Inferior parietal cortex (tissue), 1 donor: ENCODE measurements around the gene CDC42BPG.
"Not testable (repeated sequence)": the region's sequence is repeated elsewhere in the genome, so short reads cannot be mapped to it uniquely, and the experiment has no call there.

ENCODE experiments used
- DNase-seq: peaks from one replicate; pipeline ENCODE4 v3.0.0-alpha.2; 2016; ENCODE audit errors: extremely low spot score

The CDC42BPG gene

DNA sequence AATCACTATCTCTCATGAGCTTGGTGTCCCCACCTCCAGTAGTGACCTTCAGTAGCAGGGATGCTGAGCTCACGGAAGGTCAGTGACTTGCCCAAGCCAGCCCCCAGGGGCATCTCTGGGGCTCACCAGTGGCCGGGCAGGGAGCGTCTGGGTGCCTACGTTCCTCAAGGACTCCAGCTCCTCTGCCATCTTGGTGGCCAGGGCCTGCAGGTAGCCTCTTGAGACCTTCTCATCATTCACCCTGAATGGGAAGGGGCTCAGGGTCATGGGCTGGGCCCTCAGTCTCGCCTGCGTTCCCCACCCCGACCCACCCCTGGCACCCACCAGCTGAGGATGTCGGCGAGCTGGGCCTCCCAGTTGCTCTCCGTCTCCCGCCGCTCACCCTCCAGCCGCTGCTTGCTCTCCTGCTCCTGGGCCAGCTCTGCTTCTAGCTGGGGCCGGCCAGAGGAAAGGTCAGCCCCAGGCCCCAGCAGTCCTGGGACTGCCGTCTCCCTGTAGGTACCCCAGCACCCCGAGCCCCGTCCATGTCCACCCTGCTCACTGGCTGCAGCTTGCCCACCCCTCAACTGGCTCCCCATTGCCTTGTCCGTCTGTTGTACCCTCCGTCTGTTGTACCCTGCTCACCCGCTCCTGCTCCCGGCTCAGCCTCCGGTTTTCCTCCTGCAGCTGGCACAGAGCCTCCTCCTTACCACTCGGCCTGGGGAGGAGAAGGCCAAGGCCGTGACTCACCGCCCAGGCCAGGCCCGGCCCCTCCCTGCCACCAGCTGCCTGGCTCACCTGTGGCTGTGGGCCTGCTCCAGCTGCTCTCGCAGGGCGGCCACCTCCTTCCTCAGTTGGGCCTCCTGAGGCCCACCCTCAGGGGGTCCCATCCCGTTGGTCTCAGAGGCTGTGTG is 9.5 kb downstream of the CDC42BPG start:
- DNase-seq: no peak

DNA sequence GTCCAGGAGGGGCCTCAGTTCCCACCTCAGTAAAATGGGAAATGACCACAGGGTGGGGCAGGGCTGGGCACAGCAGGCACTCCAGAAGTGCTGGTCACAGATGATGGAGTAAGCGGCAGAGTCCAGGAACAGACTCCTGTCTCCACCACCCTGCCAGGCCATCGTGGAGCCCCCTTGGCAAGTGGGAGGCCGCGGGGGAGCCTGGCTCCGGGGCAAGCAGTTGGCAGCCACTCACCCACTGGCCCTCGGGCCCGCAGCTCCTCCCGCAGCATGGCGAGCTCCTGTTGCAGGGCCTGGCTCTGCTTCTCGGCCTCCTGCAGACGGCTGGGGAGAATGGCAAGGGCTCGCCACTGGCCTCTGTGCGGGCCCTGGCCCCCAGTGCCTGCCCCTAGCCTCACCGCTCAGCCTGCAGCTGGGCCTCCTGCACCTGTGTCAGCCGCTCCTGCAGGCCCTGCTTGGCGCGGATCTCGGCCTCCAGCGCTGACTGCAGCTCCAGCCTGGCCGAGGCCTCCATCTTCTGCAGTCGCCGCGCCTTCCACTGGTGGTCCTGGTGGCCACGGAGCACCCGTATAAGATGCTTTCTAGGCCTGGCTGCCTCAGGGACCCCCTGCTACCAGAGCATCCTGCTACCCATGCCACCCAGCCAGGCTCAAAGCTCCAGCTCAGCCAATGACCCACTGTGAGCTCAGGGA is 10.3 kb downstream of the CDC42BPG start:
- no peak for DNase-seq

DNA sequence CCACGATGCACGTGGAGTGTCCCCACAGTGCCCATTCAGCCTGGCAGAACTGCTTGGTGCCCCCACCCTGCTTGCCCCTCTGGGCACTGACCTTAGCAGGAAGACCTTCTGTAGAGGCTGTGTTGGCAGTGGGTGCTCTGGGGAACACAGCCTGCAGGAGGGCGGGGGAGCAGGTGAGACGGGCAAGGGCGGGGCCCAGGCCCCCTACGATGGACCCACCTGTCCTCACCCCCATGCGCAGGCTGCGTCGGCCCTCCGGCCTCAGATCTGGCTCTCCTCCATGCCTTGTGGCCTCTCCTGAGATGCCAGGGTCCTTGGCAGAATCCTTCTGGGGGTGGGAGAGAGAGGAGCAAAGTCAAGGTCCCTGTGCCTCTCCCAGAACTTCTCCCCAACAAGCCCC is 10.9 kb downstream of the CDC42BPG start:
- no peak for DNase-seq

DNA sequence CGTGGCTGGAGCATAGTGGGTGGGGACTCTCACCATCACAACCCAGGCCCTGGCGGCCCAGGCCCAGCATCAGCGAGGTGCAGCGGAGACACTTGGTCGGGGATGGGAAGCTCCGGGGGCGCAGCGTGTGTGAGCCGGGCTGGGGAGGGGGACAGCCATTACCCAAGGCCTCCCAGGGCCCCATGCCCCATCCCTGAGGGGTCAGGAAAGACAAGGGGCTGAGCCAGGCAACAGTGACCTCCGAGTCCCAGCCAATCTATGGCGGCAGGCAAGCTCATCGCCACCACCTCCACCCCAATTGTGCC is 11.3 kb downstream of the CDC42BPG start:
- no peak for DNase-seq

DNA sequence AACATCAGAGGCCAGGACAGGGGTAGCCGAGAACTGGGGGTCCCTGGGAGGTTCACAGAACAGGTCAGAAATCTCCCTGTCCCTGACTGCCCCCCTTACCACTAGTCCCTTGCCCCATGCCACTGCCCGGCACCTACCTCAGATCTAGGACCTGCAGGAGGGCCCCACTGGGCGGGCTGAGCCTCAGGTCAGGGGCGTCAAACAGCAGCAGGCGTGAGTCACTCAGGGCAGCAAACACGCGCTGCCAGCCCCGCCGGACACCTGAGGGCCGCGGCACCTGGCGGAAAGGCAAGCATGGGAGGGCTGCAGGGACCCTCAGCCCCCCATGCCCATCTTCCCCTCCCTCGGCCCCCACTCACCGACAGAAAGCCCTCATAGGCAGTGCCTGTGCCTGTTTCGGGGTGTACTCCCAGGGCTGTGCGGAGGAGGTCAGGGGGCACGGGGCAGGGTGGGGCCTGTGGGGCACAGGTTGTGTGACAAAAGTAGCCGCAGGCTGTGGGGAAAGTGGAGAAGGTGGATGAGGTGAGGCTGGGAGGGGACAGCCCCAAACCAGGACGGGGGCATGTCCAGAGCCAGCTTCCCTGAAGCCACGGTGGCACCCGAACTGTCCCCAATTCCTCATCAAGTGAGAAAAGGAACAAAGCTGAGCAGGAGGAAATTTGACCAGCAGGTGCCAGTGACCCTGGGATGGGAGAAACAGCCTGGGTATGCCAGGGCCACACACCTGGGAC is 11.8 kb downstream of the CDC42BPG start:
- no peak for DNase-seq

DNA sequence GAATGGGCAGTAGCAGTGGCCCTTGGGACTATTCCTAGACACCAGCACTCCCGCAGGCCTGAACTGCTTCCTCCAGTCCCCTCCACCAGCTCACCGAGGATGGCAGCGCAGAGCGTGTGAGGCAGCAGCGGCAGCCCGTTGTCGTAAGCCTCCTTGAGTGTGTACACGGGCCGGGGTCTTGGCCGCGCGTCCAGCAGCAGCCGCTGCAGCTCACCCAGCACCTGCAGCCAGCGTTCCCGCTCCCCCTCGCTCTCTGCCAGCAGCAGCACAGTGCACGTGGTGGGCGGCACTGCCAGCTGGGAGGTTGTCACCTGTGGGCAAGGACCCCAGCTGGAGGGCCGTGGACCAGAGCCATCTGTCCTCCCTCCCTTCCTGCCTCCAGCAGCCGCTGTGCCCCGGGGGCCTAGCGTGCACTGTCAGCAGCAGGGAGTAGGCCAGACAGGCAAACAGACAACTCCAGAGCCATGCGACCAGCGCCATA is 13.0 kb downstream of the CDC42BPG start:
- DNase-seq: no peak

DNA sequence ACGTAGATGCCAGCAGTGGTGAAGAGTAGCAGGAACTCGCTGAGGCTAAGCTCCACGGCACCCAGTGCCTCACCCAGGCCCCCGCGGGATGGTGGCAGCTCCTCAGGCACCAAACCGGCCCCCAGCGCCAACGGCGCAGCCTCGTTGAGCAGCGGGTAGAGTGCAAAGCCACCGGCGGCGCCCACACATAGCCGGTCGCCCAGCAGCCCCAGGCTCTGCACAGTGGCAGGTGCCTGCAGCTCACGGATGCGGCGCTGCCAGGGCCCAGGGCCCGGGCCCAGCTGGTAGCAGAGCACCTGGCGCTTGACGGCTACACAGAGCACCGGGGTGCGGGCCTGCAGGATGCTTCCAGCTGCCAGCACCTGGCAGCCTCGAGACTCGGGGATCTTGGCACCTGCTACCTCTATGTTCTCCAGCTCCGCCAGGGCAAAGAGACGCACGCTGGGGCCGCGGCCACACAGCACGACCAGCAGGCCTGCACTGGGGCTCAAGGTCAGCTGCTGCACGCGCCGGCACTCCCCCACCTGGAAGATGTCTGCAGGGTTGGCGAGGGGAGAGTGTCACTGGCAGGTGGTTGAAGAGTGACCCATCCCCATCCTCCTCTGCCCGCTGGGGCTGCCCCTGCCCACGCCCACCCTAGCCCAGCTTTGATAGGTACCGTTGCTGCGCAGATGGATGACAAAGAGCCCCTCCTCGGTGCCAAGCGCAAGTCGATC is 14.8 kb downstream of the CDC42BPG start:
- no peak for DNase-seq

DNA sequence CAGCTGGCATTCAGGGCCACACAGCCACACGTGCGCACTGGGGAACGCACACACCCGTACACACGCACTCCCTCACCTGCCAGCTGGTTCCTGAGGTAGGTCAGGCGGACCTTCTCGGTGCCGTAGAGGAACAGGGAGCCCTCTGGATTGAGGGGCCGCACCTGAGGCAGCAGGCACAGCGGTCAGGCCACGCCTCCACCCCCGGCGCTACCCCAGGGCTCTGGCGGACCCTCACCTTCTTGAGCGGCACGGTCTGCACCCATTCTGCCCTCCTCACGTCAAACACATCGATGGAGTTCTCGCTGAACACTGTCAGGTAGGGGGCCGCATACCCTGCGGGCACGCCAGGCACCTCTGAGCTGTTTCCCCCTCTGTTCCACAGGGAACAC is 17.0 kb downstream of the CDC42BPG start:
- no peak for DNase-seq

DNA sequence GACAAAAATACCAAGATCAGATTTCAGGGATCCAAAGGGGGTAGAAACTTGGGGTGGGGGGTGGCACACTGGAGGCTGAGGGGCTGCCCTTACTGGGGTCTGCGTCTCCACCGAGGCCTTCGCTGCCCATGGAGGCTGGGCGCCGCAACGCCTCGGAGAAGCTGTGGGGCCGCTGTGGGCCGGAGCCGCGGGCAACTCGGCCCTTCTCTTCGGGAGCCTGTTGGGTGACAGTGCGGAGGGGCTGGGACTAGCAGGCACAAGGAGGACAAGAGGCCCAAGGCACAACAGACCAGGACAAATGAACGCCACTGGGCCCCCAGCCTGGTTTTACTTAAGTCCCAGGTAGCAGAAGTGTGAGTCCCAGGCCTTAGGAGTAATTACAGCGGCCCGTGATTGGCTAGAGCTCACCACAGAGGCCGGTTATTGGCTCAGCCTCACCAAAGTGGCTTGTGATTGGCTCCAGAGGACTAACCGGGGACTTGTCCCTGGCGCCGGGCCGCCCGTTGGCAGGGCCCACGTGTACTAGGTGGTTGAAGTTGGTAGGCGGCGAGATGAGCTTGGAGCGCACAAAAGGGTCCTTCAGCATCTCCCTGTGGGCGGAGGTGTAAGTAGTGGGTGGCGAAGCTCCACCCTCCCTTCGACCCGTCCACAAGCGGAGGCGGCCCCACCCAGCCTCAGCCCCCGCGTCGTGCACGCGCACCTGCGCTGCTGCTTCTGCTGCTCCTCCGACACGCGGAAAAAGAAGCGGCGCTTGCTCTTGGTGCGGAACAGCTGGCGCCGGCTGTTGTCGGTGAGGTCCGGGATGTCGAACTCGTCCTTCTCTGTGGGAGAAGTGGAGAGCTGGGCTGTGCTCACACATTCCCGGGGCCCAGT is 17.6 kb downstream of the CDC42BPG start:
- no peak for DNase-seq

DNA sequence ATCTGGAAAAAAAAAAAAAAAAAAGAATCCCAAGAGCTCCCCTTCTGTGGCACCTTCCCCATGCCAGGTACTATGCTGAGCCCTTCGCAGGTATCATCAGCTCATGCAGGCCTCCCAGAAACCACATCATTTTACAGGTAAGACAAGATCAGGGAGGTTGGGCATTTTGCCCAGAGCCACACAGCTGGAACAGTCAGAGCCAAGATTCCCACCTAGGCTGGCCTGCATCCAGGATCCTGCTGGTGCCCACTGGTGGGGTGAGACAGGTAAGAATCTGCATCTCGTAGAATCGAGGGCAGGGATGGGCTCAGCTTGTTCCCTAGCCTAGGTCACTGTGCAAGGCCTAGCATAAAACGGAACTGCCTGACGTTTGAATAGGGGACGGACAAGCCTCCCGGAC is 18.4 kb downstream of the CDC42BPG start:
- no peak for DNase-seq

DNA sequence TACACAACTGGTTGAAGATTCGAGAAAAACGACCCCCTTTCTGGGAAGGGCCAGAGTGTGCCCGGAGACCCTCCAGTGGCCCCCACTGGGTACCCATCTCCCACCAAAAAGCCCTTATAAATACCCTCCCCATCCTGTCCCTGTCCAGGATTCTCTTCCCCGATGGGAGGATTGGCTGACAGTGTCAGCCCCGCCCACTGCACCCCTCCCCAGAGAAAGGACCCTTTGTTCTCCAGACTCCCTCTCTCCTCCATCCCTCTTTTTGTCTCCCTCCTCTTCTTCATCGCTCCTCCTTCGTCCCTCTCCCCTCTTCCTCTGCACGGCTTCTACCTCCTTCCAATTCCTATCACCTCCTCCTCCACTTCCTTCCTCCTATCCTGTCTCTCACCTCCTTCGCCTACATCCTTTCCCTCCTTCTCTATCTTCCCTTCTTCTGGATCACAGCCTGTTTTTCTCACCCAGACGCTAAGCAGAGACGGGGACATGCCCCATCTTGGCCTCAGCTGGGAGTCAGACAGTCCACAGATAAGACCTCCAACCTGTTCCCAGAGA is 20.8 kb downstream of the CDC42BPG start:
- no peak for DNase-seq

DNA sequence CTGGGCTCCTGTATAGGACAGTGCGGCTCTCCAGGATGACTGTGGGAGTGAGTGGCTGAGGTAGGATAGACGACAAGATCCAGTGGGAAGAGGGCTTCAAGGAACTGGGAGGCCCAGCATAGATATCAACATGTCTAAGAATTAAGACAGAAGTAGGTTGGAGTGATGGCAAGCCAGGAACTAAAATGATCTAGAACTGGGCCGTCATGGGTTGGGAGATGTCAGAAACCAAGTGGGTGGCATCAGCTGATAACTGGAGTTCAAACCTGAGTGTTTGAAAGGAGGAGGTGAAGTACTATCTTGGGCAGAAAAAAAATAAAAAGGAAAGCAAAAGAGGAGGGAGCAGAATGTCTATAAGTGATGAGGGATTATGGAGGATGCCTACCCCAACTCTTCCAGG is 27.0 kb downstream of the CDC42BPG start:
- no peak for DNase-seq

DNA sequence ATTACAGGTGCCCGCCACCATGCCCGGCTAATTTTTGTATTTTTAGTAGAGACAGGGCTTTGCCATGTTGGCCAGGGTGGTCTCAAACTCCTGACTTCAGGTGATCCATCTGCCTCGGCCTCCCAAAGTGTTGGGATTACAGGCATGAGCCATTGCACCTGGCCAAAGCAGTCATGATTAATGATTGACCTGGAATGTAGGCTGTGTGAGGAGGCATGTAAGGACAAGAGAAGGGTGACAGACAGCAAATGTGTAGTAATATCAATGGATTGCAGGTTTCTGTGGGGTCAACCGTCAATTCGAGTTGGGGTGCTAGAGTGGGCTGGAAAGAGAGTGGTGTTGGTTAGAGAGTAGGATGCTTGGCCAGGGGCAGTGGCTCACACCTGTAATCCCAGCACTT is 29.0 kb downstream of the CDC42BPG start:
- not testable (repeated sequence) for DNase-seq

DNA sequence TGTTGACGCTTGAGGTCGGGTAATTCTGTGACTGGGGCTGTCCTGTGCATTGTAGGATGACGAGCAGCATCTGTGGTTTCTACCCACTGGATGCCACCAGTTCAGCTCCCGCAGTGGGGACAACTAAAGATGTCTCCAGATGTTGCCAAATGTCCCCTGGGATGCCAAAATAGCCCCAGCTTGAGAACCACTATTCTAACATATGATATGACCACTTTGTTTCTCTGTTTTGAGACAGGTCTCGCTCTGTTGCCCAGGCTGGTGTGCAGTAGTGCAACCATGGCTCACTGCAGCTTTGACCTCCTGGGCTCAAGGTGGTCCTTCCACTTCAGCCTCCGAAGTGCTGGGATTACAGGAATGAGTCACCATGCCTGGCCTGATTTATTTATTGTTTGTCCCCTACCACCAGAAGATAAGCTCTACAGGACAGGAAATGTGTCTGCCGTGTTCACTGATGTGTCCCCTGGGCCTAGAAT is 29.7 kb downstream of the CDC42BPG start:
- no peak for DNase-seq

DNA sequence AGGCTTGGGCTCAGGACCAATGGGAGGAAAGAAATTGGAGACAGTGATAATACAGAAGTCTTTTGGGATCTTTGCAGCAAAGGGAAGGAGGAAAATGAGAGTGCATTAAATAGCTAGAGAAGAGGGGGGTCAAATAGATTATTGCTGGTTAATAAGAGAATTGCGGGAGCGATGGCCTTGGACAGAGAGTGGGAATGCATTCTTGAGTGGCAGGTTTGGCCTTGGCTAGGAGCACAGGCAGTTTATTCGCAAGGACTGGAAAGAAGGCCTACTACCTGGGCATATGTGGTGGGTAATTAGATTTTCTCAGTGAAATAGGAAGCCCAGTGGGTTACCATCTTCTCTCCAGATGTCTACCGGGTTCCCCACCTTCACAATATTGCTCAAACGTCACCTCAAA is 30.6 kb downstream of the CDC42BPG start:
- DNase-seq: no peak

DNA sequence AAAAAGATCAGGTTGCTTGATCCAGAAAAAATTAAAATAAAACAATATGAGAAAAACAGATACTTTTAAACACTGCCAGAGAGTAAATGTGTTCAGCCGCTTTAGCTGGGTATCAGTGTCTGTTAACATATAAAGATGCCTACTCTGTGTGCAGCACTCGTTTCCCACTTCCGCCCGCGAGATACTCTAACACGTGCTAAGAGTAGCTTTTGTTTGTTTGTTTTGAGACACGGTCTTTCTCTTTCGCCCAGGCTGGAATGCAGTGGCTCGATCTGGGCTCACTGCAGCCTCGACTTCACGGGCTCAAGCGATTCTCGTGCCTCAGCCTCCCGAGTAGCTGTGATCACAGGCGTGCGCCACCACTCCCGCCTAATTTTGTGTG is 33.6 kb downstream of the CDC42BPG start:
- no peak for DNase-seq

DNA sequence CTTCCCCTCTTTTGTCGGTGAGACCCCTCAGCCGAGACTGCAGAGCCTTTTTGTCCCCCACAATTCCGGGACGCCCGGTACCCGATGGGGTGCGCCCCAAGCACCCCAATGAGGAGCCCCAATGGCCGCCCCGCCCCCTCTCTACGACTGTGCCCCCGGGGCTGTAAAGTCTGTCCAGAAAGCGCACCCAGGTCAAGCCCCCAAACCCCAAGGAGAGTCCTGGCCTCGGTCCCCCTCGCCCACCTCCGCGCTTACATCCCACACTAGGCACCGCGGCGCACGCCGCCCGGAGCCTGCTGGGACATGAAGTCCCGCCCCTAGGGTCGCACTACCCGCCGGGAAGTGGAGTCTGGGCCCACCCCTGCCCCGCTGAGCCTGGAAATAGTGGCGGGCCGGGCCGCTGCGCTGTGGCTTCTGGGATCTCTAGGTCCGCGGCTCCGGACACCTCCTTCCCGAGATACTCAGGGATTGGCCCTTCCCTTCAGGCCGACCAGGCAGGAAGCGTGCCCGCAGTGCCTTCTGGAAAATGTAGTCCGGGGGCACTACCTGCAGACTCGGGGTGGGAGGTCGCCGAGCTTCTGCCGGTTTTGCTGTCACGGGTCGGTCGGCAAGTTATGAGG is 34.1 kb downstream of the CDC42BPG start, which contains the start of gene MEN1:
MEN1 (minus strand) TSS at position 281 of the 620 bp plus-strand sequence. CDS start 442 bp downstream, outside the sequence.
- peak; percentile 95 for DNase-seq

DNA sequence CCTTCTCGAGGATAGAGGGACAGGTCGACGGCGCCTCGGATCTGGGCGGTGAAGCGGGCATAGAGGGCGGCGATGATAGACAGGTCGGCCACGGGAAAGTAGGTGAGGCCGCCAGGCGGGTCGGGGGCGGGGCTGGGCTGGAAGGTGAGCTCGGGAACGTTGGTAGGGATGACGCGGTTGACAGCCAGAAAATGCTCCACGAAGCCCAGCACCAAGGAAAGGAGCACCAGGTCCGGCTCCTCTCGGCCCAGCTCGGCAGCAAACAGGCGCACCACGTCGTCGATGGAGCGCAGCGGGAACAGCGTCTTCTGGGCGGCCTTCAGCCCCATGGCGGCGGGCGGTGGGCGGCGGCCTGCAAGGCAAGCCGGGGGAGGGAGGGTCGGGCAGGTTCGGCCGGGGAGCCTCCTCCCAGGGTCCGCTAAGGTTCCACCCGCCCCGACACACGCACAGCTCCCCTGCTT is 34.6 kb downstream of the CDC42BPG start:
- DNase-seq: no peak

DNA sequence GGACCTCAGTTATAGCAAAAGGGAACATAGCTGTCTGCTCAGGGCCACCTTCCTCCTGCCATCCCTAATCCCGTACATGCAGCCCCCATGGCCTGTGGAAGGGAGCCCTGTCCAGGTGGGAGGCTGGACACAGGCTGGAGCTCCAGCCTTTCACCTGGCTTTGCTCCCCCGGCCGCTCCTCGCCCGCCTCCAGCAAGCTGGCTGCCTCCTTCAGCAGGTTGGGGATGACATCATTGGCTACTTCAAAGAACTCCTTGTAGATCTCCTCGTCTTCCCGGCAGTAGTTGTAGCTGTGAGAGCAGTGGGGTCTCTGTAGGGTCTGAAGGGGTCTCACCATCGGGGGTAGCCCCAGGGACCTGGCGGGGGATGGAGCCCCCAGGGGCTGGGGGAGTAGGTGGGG is 39.0 kb downstream of the CDC42BPG start:
- DNase-seq: no peak
